ENCODE measurements around the gene S100A7. TPM values are rescaled to one million over a fixed set of nuclear protein-coding genes. Genes with fewer than 3 reads are reported as not detected.

S100A7 gene
- total and polyA plus RNA-seq, 2 of the 8 experiments (the other 6 are each of a cell fraction or from before 2014, with no cell fraction given), result not detected

DNA sequence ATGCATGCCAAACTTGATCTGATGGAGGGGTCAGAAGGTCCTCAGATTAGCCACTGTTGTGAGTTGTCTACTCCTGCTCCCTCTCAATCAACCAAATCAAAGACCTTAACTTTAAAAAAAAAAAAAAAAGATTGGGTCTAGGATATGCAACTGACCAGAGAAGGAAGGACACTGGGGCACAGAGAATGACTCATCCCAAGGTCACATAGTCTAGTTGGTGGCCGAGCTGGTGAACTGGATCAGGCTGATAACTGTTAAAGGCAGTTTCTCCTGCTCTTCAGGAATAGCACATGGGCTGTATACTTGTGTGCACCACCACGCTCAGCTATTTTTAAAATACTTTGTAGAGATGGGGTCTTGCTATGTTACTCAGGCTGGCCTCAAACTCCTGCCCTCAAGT is 14.8 kb upstream of the S100A7 start:
- H4K5ac ChIP-seq (ENCODE audit: insufficient read length, low read depth, low read length), result no peak overlapping the region
- H2BK15ac ChIP-seq (ENCODE audit: low read length), result no peak overlapping the region; the same call in 1 of the 2 replicates
- H3K4me3 ChIP-seq (ENCODE audit: extremely low read depth in 1 of 4, insufficient read depth in 2 of 4, low read depth in 3 of 4, low read length in 4 of 4), result no peak overlapping the region
- POLR2A ChIA-PET (ENCODE audit: partially characterized antibody), result no interaction called here
- H3K36me3 ChIP-seq (ENCODE audit: control insufficient read depth in 2 of 4, insufficient read depth in 4 of 4, low read length in 3 of 4), result no peaks in the 10 kb centered on the region
- FAIRE-seq, result no peak
- H3K79me2 ChIP-seq (ENCODE audit: control insufficient read depth in 1 of 2, insufficient read depth in 2 of 2, low read length in 2 of 2), result no peaks in the 10 kb centered on the region
- H3K9ac ChIP-seq (replicated peaks in 1 of 4; ENCODE audit: extremely low read depth in 1 of 4, low read depth in 3 of 4, low read length in 3 of 4), result no peak overlapping the region
- no peak overlapping the region for H2BK12ac ChIP-seq (ENCODE audit: low read depth, low read length)
- no peak overlapping the region for H2AK5ac ChIP-seq (ENCODE audit: low read depth, low read length)
- no peaks in the 10 kb centered on the region for H4K20me1 ChIP-seq (replicated peaks in 1 of 2; ENCODE audit: control insufficient read depth in 1 of 2, insufficient read depth in 2 of 2, low read length in 2 of 2)
- no peak overlapping the region for H2BK5ac ChIP-seq (ENCODE audit: low read depth, low read length)
- no peak overlapping the region for H3K14ac ChIP-seq (ENCODE audit: insufficient read length)
- H4K8ac ChIP-seq (ENCODE audit: extremely low read depth, insufficient read depth, low read length), result no peak overlapping the region
- H3K18ac ChIP-seq (ENCODE audit: extremely low read depth, low read length), result no peak overlapping the region
- no peaks in the 10 kb centered on the region for H3K23me2 ChIP-seq (ENCODE audit: low read depth, low read length)
- no peak for TF ChIP-seq CTCF (IDR thresholded peaks at IDR 0.05; ENCODE audit: control extremely low read depth in 1 of 3, insufficient read depth in 1 of 3, low read depth in 1 of 3, low read length in 3 of 3)
- H3K4me2 ChIP-seq (ENCODE audit: insufficient read depth in 1 of 2, low read depth in 2 of 2, low read length in 2 of 2), result no peak overlapping the region
- no peaks in the 10 kb centered on the region for H3K79me1 ChIP-seq (ENCODE audit: low read depth, low read length)
- no peak overlapping the region for H2BK20ac ChIP-seq (ENCODE audit: low read length)
- DNase-seq (ENCODE audit: low read depth in 1 of 2, low spot score in 2 of 2), result no peak
- H2AFZ ChIP-seq (ENCODE audit: low read length), result no peak overlapping the region
- H2BK120ac ChIP-seq (replicated peaks; ENCODE audit: low read depth, low read length), result no peak overlapping the region
- no peak overlapping the region for H3K4ac ChIP-seq (replicated peaks; ENCODE audit: insufficient read length, low read depth, low read length)
- H3K23ac ChIP-seq (ENCODE audit: insufficient read length), result no peak overlapping the region
- H4K91ac ChIP-seq (replicated peaks; ENCODE audit: insufficient read length, low read length), result no peak overlapping the region
- CTCF ChIA-PET (ENCODE audit: partially characterized antibody), result interaction anchor here (0.7 to 1.8 kb wide), 5 partner anchors 9 to 121 kb away, joined by 3 to 12 read pairs (median 5); no protein-coding TSS in a partner anchor
- no peak overlapping the region for H3K56ac ChIP-seq (replicated peaks; ENCODE audit: insufficient read length, low read depth, low read length)
- H3K9me3 ChIP-seq (ENCODE audit: insufficient read depth in 2 of 2, low read depth in 1 of 2, low read length in 1 of 2), result peaks cover 17 to 19% of the 10 kb centered on the region in 2 experiments; a peak in 2 of 4 replicates
- no peaks in the 10 kb centered on the region for H3K27me3 ChIP-seq (replicated peaks in 1 of 4; ENCODE audit: control insufficient read depth in 3 of 4, extremely low read depth in 1 of 4, insufficient read depth in 3 of 4, low read length in 3 of 4)
- 93% methylated on average over 2 of the region's 2 CpGs; no CpG with 5 or more reads in 1 of the 2 experiments for WGBS, 2 experiments (ENCODE audit: extremely low coverage in 1 of 2, insufficient coverage in 1 of 2, insufficient read length in 1 of 2, insufficient replicate concordance in 2 of 2, low coverage in 1 of 2, low lambda C conversion rate in 2 of 2, missing lambda C conversion rate in 1 of 2)
- no peak overlapping the region for H3K27ac ChIP-seq (ENCODE audit: low read depth, low read length)
- H3K4me1 ChIP-seq (replicated peaks in 1 of 4; ENCODE audit: control insufficient read depth in 3 of 4, insufficient read depth in 4 of 4, low read length in 3 of 4), result peaks cover 0 to 7% (median 0%) of the 10 kb centered on the region in 4 experiments; a peak in 1 of 7 replicates

All from H1 (cell line).